ENCODE data around the gene KIRREL3.

GRCh38 chr11:126917531-126918204 lies 82.9 kb downstream of the KIRREL3 start:
- TF ChIP-seq CTCF (IDR thresholded peaks at IDR 0.05) (no peak), POLR2A (IDR thresholded peaks at IDR 0.05) (no peak)

Data from testis (tissue), 2 donors.